Calu3 (cell line): ENCODE data around the gene LANCL2. TPM values are rescaled to one million over a fixed set of nuclear protein-coding genes. Genes with fewer than 3 reads are reported as not detected.

ENCODE experiments used
- BruUV-seq: library from RNA; stranded (reverse); fragments of 400-500 nt; replicated peaks from 2 replicates; lab custom pipeline; 2021; lab: Mats Ljungman, UMichigan
- CTCF ChIA-PET: fragments of 300-600 bp; sonication (Branson Sonifier 250); formaldehyde crosslinking; loops from one replicate; lab custom pipeline; 2022; ENCODE audit warnings: antibody characterized with exemption; lab: Charles Lee
- DNase-seq: peaks from one replicate; pipeline ENCODE4 v3.0.0; 2022
- H3K27ac Mint-ChIP-seq: one replicate; pipeline ENCODE4 v1.8.0; 2022; ENCODE audit warnings: mixed read lengths; ENCODE audit not compliant: unreplicated experiment
- H3K27me3 Mint-ChIP-seq: one replicate; pipeline ENCODE4 v1.8.0; 2022; ENCODE audit warnings: mixed read lengths; ENCODE audit not compliant: unreplicated experiment
- H3K36me3 Mint-ChIP-seq: one replicate; pipeline ENCODE4 v1.8.0; 2022; ENCODE audit warnings: mild to moderate bottlenecking, moderate library complexity, mixed read lengths; ENCODE audit not compliant: insufficient read depth, unreplicated experiment
- H3K4me1 Mint-ChIP-seq: one replicate; pipeline ENCODE4 v1.8.0; 2022; ENCODE audit warnings: mild to moderate bottlenecking, low read depth, mixed read lengths; ENCODE audit not compliant: unreplicated experiment
- H3K4me3 Mint-ChIP-seq: one replicate; pipeline ENCODE4 v1.8.0; 2022; ENCODE audit warnings: mild to moderate bottlenecking, low read depth, moderate library complexity, mixed read lengths; ENCODE audit not compliant: unreplicated experiment
- H3K9me3 Mint-ChIP-seq: one replicate; pipeline ENCODE4 v1.8.0; 2022; ENCODE audit warnings: low read depth, mixed read lengths; ENCODE audit not compliant: unreplicated experiment
- CTCF ChIP-seq: fragments of 200-600 bp; IDR thresholded peaks from one replicate; pipeline ENCODE4 v1.8.0; 2022; ENCODE audit warnings: antibody characterized with exemption; ENCODE audit not compliant: unreplicated experiment
- intact Hi-C: fragments of 100-400 bp; cut with micrococcal nuclease; formaldehyde crosslinking; loops from one replicate; pipeline ENCODE4 v1.10.0; 2022; ENCODE audit not compliant: unreplicated experiment
- total RNA-seq: library from RNA; stranded (reverse); gene quantifications from 2 replicates; pipeline ENCODE4 v1.2.3, GENCODE V29; 2022

Gene LANCL2
- total RNA-seq, 1 experiment from 2014 or later, result 15.7 TPM

- H3K4me1 Mint-ChIP-seq, result peaks cover 11% of the 10 kb centered on the region
- H3K27ac Mint-ChIP-seq, result no peak overlapping the region
- H3K27me3 Mint-ChIP-seq, result peaks cover 27% of the 10 kb centered on the region
- H3K4me3 Mint-ChIP-seq, result no peak overlapping the region
- DNase-seq, result no peak
- no peak for TF ChIP-seq CTCF
- H3K9me3 Mint-ChIP-seq, result no peaks in the 10 kb centered on the region
- intact Hi-C loops, result no loop called here
- BruUV-seq, result no TSS peak
- CTCF ChIA-PET, result no interaction called here
- H3K36me3 Mint-ChIP-seq, result peaks cover 34% of the 10 kb centered on the region
Measured at GRCh38 chr7:55362927-55363326, 2.2 kb upstream of the LANCL2 start.

- no peaks in the 10 kb centered on the region for H3K9me3 Mint-ChIP-seq
- peak overlapping the region; percentile 99 for H3K4me3 Mint-ChIP-seq
- BruUV-seq, result no TSS peak
- peaks cover 34% of the 10 kb centered on the region for H3K36me3 Mint-ChIP-seq
- no peak for TF ChIP-seq CTCF
- H3K27me3 Mint-ChIP-seq, result peaks cover 20% of the 10 kb centered on the region
- intact Hi-C loops, result no loop called here
- peak overlapping the region; percentile 100 for H3K27ac Mint-ChIP-seq
- CTCF ChIA-PET, result no interaction called here
- DNase-seq, result no peak
- peaks cover 11% of the 10 kb centered on the region for H3K4me1 Mint-ChIP-seq
Measured at GRCh38 chr7:55363386-55364170, 1.6 kb upstream of the LANCL2 start.

- H3K27ac Mint-ChIP-seq, result peak overlapping the region; percentile 100
- no peaks in the 10 kb centered on the region for H3K27me3 Mint-ChIP-seq
- intact Hi-C loops, result loop anchor here (5.0 kb wide), 3 partner anchors 44 to 609 kb away; partner anchors contain the start of gene SEC61G
- peaks cover 34% of the 10 kb centered on the region for H3K36me3 Mint-ChIP-seq
- H3K4me3 Mint-ChIP-seq, result peak overlapping the region; percentile 99
- no TSS peak for BruUV-seq
- CTCF ChIA-PET, result interaction anchor here (0.6 to 1.7 kb wide), 6 partner anchors 10 to 620 kb away, joined by 3 to 5 read pairs (median 3); no protein-coding TSS in a partner anchor
- peak; percentile 99 for DNase-seq
- H3K9me3 Mint-ChIP-seq, result no peaks in the 10 kb centered on the region
- TF ChIP-seq CTCF, result peak; percentile 46
- H3K4me1 Mint-ChIP-seq, result peaks cover 11% of the 10 kb centered on the region
Measured at GRCh38 chr7:55365675-55366460, 731 bp downstream of the LANCL2 start.

GRCh38 chr7:55366461-55367070 lies 1.4 kb downstream of the LANCL2 start:
- no peak for TF ChIP-seq CTCF
- peak overlapping the region; percentile 99 for H3K4me3 Mint-ChIP-seq
- peak; percentile 31 for DNase-seq
- H3K36me3 Mint-ChIP-seq, result peaks cover 34% of the 10 kb centered on the region
- no peaks in the 10 kb centered on the region for H3K9me3 Mint-ChIP-seq
- intact Hi-C loops, result loop anchor here (5.0 kb wide), 3 partner anchors 44 to 609 kb away; partner anchors contain the start of gene SEC61G
- CTCF ChIA-PET, result interaction anchor here (1.1 to 1.7 kb wide), 3 partner anchors 9 to 528 kb away, joined by 3 to 5 read pairs (median 4); no protein-coding TSS in a partner anchor
- peak overlapping the region; percentile 100 for H3K27ac Mint-ChIP-seq
- BruUV-seq, result TSS peak; percentile 59
- no peaks in the 10 kb centered on the region for H3K27me3 Mint-ChIP-seq
- H3K4me1 Mint-ChIP-seq, result peaks cover 11% of the 10 kb centered on the region
